Parathyroid adenoma (tissue), 2 donors: ENCODE measurements around the gene FAM222B.
"Not testable (repeated sequence)": the region's sequence is repeated elsewhere in the genome, so short reads cannot be mapped to it uniquely, and the experiment has no call there.

ENCODE experiments used
- H2AFZ ChIP-seq: fragments of 300-600 bp; sonication (generic); one replicate; pipeline ENCODE4 v1.7.0; 2017; ENCODE audit warnings: antibody characterized with exemption, mild to moderate bottlenecking
- H3K27ac ChIP-seq: fragments of 300-600 bp; sonication (generic); one replicate; pipeline ENCODE4 v1.7.0; 2017
- H3K27me3 ChIP-seq: fragments of 300-600 bp; sonication (generic); one replicate; pipeline ENCODE4 v1.7.0; 2017; ENCODE audit warnings: low read length; ENCODE audit not compliant: control insufficient read depth, insufficient read depth
- H3K36me3 ChIP-seq: fragments of 300-600 bp; sonication (generic); one replicate; pipeline ENCODE4 v1.7.0; 2017; ENCODE audit warnings: low read length; ENCODE audit not compliant: control insufficient read depth, insufficient read depth
- H3K4me1 ChIP-seq: fragments of 300-600 bp; sonication (generic); one replicate; pipeline ENCODE4 v1.7.0; 2017; ENCODE audit warnings: control low read depth
- H3K4me2 ChIP-seq: fragments of 300-600 bp; sonication (generic); one replicate; pipeline ENCODE4 v1.7.0; 2017; ENCODE audit warnings: low read length
- H3K4me3 ChIP-seq: fragments of 300-600 bp; sonication (generic); one replicate; pipeline ENCODE4 v1.7.0; 2017; ENCODE audit warnings: low read depth, low read length
- H3K79me2 ChIP-seq: fragments of 300-600 bp; sonication (generic); one replicate; pipeline ENCODE4 v1.7.0; 2017; ENCODE audit warnings: control low read depth
- H3K9ac ChIP-seq: fragments of 300-600 bp; sonication (generic); one replicate; pipeline ENCODE4 v1.7.0; 2017; ENCODE audit warnings: mild to moderate bottlenecking
- H3K9me3 ChIP-seq: fragments of 300-600 bp; sonication (generic); one replicate; pipeline ENCODE4 v1.7.0; 2017; ENCODE audit warnings: low read length; ENCODE audit not compliant: control insufficient read depth
- TF ChIP-seq, protein P1 (sequence below): fragments of 300-600 bp; sonication (generic); IDR thresholded peaks from one replicate; pipeline ENCODE4 v1.7.0; 2017; ENCODE audit warnings: antibody characterized with exemption, mild to moderate bottlenecking
- donor health status: primary hyperparathyroidism.

FAM222B gene

DNA sequence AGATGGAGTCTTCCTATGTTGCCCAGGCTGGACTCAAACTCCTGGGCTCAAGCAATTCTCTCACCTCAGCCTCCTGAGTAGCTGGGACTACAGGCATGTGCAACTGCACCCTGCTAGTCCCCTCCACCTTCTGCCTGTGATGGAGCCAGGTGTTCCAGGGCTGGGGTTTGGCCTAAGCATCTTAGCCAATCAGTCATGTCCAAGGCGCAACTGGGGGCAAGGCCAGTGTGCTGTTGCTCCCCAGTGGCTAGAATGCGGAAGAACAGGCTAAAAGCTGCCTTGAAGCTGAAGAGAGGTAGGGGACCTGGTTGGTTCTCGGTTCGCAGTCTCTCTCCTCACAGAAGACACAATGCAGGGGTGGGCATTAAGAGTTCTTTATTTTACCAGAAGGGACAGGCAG, 36.4 kb upstream of the FAM222B start:
- Histone ChIP-seq H3K27me3 (no peaks in the 10 kb centered on the region), H3K9me3 (no peaks in the 10 kb centered on the region), H3K36me3 (no peaks in the 10 kb centered on the region), H3K79me2 (no peaks in the 10 kb centered on the region), H3K4me3 (no peak overlapping the region), H3K4me1 (no peaks in the 10 kb centered on the region), H3K9ac (no peak overlapping the region), H2AFZ (no peak overlapping the region), H3K4me2 (no peak overlapping the region), H3K27ac (no peak overlapping the region)
- TF ChIP-seq, protein P1, sequence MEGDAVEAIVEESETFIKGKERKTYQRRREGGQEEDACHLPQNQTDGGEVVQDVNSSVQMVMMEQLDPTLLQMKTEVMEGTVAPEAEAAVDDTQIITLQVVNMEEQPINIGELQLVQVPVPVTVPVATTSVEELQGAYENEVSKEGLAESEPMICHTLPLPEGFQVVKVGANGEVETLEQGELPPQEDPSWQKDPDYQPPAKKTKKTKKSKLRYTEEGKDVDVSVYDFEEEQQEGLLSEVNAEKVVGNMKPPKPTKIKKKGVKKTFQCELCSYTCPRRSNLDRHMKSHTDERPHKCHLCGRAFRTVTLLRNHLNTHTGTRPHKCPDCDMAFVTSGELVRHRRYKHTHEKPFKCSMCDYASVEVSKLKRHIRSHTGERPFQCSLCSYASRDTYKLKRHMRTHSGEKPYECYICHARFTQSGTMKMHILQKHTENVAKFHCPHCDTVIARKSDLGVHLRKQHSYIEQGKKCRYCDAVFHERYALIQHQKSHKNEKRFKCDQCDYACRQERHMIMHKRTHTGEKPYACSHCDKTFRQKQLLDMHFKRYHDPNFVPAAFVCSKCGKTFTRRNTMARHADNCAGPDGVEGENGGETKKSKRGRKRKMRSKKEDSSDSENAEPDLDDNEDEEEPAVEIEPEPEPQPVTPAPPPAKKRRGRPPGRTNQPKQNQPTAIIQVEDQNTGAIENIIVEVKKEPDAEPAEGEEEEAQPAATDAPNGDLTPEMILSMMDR: peak; percentile 27

DNA sequence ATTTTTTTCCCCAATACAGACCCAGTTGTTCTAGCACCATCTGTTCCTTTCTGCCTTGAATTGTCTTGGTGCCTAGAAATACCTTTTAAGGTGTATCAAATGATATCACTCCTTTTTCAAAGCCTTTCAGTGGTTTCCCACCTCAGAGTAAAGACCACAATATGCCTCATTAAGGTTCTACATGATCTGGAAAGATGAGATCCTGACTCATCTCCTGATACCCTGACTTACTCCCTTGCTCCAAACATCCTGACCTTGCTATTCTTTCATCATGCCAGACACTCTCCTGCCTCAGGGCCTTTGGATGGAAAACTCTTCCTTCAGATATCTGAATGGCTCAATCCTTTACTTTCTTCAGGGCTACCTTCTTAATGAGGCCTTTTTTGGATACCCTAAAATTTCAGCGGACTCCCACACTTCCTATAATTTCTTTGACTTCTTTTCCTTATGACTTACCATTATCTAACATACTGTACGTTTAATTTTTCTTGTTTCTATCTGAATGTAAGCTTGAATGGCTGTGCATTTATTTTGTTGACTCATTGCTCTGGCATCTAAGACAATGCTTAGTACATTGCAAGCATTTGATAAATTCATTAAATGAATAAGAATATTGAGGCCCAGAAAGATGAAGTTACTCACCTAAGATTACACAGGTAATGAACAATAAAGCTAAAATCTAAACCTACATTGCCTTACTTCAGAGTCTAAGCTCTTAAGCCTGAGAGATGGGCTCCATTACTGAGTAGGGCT, 35.7 kb upstream of the FAM222B start:
- Histone ChIP-seq H3K4me1 (no peaks in the 10 kb centered on the region), H3K79me2 (no peaks in the 10 kb centered on the region), H3K27ac (no peak overlapping the region), H2AFZ (no peak overlapping the region), H3K36me3 (no peaks in the 10 kb centered on the region), H3K9ac (no peak overlapping the region), H3K27me3 (no peaks in the 10 kb centered on the region), H3K9me3 (no peaks in the 10 kb centered on the region), H3K4me3 (no peak overlapping the region), H3K4me2 (no peak overlapping the region)
- TF ChIP-seq, protein P1: no peak

DNA sequence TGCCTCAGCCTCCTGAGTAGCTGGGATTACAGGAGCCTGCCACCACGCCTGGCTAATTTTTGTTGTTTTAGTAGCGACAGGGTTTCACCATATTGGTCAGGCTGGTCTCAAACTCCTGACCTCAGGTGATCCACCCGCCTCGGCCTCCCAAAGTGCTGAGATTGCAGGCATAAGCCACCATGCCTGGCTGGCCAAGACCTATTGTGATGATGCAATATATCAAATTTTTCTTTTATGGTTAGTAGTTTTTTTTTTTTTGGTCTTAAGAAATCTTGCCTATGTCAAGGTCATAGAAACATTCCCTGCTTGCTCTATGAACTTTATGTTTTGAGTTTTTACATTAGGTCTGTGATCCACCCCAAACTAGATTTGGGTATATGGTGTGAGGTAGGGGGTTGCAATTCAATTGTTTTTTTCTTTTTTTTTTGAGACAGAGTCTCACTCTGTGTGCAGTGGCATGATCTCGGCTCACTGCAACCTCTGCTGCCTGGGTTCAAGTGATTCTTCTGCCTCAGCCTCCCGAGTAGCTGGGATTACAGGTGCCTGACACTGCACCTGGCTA, 34.6 kb upstream of the FAM222B start:
- not testable (repeated sequence) for H3K27me3 ChIP-seq, H3K27ac ChIP-seq, H3K36me3 ChIP-seq, H3K9me3 ChIP-seq, H2AFZ ChIP-seq, H3K9ac ChIP-seq, H3K79me2 ChIP-seq, H3K4me1 ChIP-seq, H3K4me3 ChIP-seq, H3K4me2 ChIP-seq

DNA sequence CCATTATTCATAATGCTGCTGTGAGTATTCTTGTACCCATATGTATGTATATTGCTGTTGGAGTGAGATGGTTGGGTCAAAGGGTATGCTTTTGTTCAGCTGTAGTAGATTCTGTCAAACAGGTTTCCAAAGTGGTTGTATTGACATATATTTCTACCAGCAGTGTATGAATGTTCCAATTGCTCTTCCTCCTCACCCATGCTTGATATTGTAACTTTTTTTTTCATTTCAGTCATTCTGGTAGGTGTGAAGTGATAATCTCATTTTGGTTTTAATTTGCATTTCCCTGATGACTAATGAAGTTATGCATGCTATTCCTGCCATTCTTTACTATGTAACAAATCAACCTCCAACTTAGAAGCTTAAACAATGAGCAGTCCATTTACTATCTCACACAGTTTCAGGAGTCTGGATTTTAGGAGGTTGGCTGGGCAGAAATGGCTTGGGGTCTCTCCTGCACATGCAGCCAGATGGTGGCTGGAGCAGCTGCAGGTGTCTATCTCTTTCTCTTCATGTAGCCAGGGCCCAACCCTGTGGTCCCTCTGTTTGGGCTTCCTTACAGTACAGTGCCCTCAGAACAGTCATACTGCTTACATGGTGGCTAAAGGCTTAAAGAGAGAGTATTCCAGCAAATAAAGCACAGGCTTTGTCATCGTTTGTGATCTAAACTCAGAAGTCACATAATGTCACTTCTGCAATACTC, 33.4 kb upstream of the FAM222B start:
- Histone ChIP-seq H3K4me1 (no peaks in the 10 kb centered on the region), H3K9me3 (no peaks in the 10 kb centered on the region), H3K27me3 (no peaks in the 10 kb centered on the region), H3K9ac (no peak overlapping the region), H2AFZ (no peak overlapping the region), H3K4me2 (no peak overlapping the region), H3K36me3 (no peaks in the 10 kb centered on the region), H3K79me2 (no peaks in the 10 kb centered on the region), H3K27ac (no peak overlapping the region), H3K4me3 (no peak overlapping the region)
- TF ChIP-seq, protein P1: no peak

DNA sequence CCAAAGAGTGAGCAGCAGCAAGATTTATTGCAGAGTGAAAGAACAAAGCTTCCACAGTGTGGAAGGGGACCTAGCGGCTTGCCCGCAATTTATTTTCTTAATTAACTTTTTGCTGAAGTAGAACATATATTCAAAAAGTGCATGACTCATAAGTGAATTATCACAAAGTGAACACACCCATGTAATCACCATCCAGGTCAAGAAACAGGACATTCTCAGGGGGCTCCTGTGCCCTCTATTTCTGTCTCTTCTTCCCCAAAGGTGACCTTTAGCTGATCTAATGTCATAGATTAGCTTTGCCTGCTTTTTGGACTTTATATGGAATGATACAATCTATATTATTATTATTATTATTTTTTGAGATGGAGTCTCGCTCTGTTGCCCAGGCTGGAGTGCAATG, 32.2 kb upstream of the FAM222B start:
- Histone ChIP-seq H3K4me1 (no peaks in the 10 kb centered on the region), H3K36me3 (no peaks in the 10 kb centered on the region), H3K9me3 (no peaks in the 10 kb centered on the region), H3K4me3 (no peak overlapping the region), H3K27ac (no peak overlapping the region), H2AFZ (no peak overlapping the region), H3K9ac (no peak overlapping the region), H3K4me2 (no peak overlapping the region), H3K79me2 (no peaks in the 10 kb centered on the region), H3K27me3 (no peaks in the 10 kb centered on the region)
- TF ChIP-seq, protein P1: no peak
